Activated T-cell treated with anti-CD3 and anti-CD28 coated beads for 48 hours (primary cell): ENCODE data around the gene SPON1.

Source experiments
- DNase-seq: peaks from one replicate; pipeline ENCODE4 v3.0.0-alpha.2; 2020; ENCODE audit warnings: low read depth

Gene SPON1

DNA sequence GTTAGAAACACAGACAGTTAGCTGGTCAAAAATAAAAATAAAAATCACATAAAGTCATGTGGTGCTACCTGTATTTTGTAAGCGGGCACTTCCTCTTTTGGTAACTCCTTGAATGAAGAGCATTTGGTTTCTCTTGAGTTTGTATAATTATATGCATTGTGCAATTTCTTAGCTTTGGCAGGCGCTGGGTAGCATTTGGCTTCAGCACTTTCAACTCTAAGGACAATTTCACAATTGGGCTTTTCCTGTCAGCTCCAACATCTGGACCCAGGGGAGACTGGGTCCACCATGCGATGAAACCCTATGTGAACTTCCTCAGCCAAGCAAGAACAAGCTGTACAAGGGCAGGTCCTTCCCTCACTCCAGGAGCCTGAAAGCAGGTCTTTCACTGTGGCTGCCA is 227.4 kb downstream of the SPON1 start:
- no peak for DNase-seq

DNA sequence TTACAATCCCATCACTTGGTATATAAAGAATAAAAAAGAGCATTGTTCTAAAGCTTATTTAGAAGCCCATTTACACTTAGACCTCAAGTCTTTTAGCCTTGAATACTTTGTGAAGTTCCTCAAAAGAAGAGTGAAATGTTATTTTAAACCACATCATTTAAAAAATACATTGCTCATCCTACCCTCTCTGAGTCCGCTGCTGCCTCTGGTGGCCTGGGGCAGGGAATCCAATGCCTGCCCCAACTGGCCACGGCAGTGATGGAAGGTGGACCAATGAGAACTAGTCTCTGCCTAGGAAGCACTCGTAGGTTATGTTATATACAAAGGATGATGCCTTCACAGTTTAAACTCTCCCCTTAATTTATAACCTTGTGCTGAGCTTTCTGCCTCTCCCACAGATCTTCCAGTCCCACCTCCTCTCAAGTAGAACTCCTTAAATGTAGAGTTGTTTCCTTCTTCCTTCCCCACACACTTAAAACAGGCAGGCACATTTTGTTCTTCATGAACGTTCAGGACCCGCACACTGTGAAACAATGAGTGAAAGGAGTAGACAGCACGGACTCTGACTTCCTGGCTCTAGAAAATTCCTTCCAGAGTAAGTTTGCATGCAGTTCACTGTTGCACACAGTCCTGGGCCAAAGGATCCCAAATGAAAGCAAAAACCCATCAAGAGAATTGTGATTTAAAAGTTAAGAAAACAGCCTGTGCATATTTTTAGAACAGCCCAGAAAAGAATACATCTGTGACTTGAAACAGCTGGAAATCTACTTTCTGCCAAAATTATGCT is 228.7 kb downstream of the SPON1 start:
- DNase-seq, result no peak

DNA sequence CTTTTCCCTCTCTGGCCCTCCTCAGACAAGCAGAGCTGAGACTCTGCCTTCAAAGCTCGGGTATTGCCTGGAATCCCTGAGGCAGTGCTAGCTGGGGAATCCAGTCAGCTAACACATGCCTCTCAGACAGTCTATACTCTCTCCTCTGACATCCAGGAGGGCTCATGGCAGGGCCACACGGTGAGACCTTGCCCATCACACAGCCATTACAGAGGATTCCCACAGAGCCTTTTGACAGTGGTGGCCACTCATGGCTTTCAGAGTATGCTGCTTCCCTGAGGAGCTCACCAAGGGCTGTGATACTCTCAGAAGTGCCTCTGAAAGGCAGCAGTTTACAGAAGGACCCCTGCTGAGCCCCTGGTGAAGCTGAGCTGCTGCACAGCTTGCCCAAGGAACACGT is 231.1 kb downstream of the SPON1 start:
- no peak for DNase-seq

DNA sequence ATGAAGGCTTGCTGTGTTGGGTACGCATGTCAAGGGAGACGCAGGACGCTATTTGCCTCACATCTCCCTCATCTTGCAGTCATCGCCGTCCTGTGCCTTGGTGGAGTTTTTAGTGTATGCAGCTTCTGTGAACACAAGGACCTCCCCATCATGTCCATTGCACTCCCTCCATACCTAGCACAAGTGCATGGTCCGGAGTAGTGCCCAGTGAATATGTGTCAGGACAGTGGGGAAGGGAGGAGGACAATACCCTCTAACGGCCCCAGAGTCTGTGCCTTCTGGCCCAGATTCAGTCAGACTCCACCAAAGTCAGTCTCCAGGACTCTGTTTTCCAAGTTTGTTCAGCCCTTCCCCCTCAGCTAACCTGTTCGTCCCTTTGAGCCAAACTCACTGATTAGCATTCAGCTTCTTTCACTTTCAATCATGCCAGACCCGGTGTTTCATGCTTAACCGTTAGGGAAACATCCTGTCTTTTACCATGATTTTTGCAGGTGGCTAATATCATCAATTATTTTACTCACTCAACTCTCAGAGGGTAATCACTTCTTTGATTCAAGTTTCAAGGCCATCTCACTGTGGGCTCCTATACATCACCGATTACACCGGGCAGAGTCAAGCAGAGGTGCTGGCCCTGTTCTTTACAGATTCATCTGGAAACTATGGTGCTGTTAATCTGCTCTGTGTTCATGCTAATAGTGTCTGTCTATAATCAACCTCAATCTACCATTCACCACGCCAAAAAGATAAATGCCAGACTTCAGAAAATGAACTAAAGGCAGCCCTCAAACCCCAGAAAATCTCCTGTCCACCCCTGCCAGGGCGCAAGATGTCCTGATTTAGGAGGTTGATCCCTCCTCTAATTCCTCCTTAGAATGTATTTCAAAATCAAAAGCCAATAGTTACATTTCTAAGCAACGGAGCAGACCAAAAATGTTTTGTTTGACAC is 240.0 kb downstream of the SPON1 start:
- no peak for DNase-seq

DNA sequence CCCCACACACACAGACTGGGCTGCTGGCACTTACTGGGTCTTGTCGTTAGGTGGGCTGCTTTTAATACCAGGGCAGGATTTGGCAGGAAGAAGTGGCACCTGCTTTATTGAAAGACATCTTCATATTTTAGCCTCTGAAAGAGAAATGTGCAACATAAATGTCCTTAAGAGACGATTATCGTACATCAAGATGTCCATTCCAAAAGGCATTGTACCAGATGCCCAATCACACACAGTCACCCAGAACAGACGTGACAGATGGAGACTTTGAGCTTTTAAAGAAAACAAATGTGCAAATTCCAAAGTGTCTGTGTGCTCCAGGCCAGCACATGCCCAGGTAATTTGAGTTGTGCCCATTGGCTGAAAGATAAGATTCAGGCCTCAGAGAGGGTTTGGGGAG is 240.8 kb downstream of the SPON1 start:
- no peak for DNase-seq

DNA sequence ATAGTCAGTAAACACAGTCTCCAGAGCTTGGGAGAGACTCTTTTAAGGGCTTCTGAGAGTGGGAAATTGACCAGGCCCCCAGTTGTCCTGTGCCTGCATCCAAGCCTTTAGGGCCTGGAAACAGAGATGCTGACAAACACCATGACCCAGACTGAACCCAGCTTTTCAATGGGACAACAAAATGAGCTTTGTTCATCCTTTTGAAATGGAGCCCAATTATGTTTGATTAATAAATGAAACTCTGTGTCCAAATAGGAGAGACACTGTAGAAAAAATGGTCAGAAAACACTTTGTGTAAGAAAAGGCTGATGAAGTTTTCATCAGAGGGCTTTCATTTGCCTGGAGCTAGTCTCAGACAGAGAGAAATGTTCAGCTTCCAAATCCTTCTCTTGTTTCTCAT is 250.5 kb downstream of the SPON1 start:
- DNase-seq, result no peak

DNA sequence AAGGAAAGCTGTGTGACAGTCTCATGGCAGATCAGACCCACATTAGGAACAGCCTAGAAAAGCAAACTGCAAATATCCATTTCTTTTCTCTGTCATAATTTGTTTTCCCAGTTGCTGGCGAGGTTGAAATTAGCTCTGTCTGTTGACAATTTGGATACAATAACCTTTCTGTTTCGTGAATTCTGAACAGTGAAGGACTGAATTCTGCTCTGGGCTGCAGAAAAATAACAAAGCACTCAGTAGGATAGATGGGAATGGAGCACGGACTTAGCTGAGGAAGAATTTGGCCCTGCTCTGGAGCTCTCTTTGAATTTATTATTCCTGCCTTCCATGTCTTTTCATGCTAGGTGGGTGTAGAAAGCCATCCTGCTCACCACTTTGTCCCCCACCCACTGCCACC is 256.2 kb downstream of the SPON1 start:
- DNase-seq, result no peak

DNA sequence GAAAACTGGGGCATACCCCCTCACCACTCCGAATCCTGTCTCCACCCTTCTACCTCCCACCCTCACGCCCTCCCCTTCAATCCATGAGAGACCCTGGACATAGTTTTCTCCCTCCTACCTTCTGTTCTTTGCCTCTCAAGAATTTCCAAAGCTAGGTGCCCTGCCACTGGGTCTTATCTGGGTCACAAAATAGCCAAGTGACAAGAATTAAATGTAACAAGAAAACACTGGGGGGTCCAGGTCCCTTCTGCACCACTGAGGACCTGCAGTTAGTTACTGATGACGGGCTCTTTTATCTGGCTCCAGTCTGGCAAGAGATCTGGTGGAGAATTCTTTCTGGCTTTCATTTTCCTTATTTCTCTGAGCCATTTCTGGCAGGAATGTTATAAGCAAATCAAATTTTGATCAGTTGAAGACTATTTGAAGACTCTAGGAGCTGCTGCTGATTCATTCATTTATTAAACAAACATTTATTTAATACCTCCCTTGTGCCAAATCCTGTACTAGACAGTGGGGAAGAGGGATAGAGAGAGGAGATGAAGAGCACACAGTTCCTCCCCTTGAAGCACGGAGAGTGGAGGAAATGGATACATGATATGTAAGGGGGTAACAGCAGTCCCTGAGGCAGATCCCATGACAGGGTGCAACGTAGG is 261.2 kb downstream of the SPON1 start:
- DNase-seq, result no peak

DNA sequence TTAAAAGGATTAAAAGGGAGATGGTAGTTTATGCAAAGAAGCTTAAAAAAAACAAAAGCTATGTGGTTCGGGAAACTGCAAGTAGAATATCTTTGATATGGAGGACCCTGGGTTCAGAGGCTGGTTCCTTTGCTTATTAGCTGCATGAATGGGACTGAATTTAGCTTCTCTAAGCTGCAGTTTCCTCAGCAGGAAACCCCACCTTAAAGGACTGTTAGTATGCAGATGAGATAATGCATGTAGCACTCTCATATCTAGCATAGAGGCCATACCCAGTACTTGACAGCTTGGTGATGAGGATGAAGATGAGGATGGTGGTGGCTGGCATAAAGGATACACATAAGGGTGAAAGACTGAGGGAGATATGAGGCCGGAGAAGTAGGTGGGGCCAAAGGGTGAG is 261.9 kb downstream of the SPON1 start:
- no peak for DNase-seq

DNA sequence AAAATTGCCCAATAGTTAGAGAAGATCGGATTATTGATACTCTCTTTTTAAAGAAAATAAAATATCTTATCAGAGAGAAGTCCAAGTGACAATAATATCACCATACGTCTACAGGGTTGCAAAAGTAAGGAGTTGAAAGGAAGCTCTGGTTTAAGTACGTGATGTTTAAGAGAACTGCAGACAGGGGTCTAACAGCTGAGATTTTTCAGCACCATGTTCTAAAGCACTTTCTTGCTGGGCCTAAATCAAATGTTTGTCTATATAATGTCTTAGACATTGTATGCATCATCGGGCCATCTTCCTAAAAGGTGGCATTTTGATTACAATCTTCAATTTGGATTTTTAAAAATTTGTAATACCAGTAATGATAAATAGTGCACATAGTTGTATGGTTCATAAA is 263.1 kb downstream of the SPON1 start:
- no peak for DNase-seq

DNA sequence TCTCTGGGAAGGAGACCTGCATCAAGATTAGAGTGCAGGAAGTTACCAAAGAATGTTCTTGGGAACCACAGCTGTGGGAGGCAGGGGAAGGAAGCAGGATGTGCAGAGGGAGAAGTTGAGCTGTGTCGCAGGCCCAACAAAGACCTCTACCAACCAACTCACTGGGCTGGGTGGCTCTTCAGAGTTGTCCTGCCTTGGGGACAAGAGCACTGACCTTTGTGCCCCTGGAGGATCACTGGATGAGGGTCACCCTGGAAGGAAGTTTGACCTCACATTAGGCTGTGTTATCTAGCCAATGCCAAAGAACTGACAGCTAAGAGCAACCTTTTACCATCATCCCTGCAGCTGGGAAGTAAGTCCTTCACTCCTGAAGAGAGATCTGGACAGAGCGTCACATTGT is 265.8 kb downstream of the SPON1 start:
- no peak for DNase-seq

DNA sequence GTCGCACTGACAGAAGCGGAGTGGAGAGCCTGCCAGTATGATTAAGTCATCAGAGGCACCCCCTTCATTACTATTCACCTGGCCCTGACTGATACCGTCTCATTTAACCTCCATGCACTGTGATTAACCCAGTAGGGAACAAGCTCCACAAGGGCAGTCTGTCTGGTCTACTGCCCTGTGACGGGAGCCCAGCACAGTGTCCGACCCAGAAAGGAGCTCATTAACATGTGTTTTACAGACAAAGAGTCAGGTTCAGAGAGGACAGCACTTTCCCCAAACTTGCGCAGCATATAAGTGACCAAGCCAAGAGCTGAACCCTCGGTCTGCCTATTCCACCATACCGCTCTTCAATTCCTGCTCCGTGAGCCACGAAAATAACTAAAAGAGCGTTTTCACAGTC is 266.9 kb downstream of the SPON1 start:
- DNase-seq, result no peak

DNA sequence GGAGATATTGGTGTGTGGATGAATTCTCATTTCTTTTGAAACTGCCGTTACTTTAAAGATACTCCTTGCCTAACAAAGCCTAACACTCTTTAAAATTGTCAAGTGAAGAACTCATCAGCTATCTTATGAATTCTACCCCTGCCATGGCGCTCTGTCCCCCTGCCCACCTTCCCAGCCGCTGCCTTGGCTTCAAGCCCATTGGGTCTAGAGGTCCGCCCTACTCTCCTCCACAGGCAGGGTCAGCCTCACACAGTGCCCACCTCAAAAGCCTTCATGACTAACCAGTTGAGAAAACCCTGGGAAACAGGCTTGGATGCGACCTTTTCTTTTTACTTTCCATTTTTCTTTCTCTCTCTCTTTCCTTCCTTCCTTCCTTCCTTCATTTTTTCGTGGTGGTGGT is 267.9 kb downstream of the SPON1 start:
- no peak for DNase-seq

DNA sequence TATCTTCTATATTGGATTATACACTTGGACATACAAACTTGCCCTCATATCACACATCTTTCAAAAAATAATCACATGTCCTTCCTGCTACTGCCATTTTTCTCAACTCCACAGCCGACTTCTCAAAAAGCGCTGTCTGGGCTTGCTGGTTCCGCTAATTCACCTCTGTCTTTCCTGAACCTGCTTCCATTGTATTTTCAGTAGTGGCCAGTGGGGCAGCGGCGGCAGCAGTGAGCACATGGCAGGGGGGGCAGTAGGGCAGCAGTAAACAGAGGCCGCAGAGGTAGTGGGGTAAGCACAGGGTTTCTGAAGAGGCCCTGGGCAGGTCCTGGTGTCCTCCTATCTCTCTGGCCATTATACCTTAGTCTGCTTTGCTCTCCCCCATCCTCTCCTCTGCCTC is 270.1 kb downstream of the SPON1 start:
- no peak for DNase-seq

DNA sequence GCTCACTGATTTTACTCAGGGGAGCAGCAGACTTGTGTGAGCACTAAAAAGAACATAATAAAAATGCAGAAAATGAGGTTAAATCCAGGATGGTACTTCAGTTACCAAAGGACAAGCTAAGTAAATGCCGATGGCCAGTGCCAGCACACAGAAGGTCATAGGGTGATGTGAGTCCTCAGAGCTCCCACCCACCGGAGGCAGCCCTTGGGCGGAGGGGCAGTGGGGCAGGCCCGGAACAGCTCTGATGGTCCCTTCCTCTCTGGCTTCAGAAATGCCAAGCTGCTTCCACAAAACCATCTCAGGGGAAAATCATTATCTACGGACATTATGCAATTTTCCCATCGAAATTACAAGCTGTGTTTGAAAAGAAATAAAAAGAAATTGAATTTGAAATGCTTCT is 271.9 kb downstream of the SPON1 start:
- DNase-seq, result no peak

DNA sequence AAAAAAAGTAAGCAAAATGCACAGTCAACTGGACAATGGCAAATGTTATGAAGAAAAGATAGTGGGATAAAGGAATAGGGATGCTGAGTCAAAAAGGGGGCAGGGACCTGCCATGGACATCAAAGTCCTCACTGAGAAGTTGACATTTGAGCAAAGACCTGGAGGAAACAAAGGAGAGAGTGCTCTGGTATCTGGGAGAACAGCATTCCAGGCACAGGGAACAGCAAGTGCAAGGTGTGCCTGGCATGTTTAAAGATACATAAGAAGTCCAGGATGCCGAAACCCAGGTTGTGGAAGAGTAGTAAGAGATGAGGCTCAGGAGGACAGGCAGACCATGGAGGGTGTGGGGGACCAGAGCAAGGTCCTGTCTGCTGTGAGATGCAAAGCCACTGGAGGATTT is 273.2 kb downstream of the SPON1 start:
- DNase-seq, result no peak

DNA sequence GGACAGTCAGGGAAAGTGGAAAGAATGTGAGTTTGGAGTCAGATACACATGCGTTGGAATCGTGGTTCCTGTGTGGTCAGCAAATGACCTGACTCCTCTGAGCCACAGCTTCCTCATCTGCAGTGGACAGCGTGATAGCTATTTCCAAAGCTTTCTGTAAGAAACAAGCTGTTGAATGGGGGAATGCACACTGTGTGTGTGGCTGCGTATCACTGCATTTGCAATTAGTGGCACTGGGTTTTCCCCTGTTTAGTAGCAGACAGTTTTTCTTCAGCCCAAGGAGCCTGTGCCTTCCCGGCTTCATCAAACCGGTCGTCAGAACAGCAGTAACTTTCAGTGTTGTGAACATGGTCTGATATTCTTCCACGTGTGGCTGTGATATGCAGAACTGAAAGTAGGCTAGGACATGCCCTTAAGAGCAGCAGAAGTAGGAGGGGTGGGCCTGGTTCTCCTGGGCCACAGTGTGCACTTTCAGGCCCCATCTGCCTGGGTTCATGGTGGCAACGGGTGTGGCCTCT is 275.0 kb downstream of the SPON1 start:
- no peak for DNase-seq

DNA sequence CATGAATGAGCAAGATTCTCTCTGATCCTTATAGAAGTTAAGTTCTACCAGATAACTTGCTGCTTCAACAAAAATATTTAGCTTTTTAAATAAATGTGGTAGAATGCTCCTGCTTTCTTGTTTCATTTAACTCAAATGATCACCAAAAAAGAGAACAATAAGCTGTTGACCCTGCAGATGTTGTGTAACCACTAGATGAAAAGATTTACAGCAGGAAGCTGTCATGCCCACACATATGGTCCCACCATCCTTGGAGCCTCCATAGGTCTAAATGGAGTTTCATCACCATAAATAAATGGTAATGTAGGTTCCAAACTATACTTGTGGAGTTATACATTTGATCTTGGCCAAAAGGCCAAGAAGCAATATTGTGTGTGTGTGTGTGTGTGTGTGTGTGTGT is 277.7 kb downstream of the SPON1 start:
- no peak for DNase-seq

DNA sequence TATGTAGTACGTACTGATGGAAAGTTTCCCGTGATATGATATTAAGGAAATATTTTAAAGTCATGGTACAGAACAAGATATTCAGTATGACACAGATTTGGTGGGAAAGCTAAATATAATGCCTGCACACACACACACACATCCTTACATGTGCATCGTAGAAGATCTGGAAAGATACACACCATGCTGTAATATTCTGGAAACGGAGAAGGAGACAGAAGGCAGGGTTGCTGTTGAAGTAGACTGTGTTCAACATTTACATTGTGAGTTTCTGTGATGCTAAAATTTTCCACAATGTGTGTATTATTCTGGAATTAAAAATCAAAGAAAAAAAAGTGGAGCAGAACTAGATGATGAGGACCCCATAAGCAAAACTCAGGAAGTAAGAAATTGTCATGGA is 278.4 kb downstream of the SPON1 start:
- DNase-seq, result no peak

DNA sequence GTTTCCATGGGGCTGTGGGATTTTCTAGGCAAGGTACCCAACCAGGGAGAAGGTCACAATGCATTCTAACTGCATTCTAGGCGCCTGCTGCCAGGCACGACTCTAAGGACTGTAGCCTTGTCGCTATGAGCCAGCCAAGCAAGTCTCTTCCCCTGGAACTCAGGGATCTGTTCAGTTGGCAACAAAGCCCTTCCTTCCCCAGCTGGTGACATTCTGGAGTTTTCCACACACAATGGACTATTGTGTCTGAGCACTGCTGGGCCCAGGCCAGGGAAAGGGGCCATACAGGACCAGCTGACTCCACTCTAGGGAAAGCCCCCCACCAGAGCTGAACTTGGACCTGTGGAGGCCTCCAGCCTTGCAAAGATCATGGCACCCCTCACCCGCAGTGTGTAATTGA is 279.7 kb downstream of the SPON1 start:
- no peak for DNase-seq

DNA sequence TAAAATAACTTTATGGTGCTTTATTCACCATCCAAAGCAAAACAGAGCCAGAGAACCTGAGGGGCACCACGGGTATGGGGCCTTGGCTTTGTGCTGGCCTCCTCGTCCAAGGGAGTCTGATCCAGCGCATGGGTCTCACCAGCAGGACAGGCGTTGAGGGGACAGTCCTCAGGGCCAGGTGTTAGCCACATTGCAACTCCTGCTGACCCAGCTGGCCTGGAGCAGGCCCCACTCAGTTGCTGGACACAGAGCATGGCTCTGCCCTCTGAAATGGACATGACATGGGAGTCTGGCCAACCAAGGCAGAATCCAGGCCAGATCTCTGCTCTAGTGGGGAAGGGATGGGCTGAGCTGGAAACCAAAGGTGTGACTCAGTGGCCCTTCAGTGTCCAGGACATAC is 280.2 kb downstream of the SPON1 start:
- DNase-seq, result no peak

DNA sequence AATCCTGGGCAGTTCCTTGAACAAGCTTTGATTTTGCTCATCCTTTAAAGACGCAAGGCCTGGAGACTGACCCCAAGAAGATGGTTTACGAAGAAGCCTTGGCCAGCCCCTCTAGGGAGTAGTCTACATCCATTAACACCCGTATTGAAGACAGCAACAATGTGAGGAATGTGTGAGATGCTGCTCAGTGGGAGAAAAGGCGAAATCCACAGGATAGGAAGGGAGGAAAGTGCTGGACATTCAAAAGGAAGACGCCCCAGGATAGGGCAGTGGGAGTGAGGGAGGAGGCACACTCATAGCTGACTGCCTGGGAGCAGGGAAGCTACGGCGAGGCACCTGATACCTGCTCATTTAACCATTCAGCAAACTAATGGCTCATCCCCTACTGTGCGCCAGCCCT is 282.4 kb downstream of the SPON1 start:
- DNase-seq, result no peak

DNA sequence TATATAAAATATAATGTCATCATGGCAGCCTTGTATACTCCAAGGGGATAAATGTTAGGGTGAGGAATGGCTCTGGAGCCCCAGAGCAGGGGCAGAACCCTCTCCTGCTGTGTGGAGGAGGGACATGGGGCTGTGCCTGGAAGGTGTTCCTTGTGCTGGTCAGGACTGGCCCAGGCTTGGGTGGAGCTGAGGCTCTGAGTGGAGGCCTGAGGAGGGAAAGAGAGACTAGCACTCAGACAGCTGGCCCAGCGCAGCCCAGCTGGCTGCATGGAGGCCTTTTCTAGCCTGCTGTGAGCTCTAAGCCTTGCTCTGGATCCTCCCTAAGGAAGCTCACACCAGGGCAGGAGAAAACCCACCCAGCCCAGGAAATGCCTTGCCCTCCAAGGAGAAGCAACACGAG is 282.9 kb downstream of the SPON1 start:
- no peak for DNase-seq
